NCI-H2081 (cell line): Measurements from ENCODE around the gene WDR87.

Source experiments
- DNase-seq, 2 experiments: peaks; one replicate each; lab custom pipeline; 2025; lab: John Stamatoyannopoulos, UW

The WDR87 gene

DNA sequence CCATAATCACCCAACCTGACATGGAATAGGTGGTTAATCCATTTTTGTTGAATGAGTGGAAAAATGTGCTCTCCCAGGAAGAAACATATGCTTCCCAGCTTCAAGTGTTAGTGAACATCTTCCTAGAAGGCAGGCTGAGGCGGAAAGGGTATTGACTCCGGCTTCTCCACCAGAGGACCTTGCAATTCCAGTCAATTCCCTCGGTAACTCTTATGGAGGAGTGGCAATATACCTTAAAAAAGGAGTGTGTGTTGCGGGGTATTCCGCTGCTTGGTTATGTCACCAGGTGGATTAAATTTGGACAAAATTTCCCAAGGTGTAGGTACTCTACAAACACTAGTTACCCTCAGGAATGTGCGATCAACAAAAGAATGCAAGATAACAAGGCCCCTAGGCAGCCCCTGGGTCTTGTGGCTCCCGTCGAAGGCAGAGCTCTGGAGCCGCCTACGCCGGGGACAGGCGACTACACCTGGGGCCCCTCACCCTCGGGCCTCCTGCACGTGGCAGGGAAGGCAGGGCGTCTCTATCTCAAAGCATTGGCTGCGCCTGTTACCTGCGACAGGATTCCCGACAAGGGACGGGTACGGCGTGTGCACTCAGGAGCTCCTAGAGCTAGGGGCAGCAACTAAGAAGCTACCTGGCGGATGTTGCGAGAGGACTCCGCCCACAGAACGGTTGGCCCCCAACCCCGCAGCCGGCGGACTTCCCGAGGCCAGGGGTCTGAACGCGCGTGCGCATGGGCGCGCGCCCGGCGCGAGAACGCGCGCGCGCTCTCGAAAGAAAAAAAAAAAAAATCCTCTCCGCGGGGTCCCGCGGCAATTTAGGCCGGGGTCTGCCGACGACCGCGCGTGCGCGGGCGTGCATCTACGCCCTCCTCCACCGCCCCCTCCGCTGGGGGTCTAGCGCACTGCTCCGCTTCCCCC lies at the start of gene WDR87:
WDR87 (minus strand) TSS at position 649 of the 923 bp plus-strand sequence. CDS start 8,355 bp downstream, outside the sequence.
- DNase-seq = peak; percentile 77 to 79

DNA sequence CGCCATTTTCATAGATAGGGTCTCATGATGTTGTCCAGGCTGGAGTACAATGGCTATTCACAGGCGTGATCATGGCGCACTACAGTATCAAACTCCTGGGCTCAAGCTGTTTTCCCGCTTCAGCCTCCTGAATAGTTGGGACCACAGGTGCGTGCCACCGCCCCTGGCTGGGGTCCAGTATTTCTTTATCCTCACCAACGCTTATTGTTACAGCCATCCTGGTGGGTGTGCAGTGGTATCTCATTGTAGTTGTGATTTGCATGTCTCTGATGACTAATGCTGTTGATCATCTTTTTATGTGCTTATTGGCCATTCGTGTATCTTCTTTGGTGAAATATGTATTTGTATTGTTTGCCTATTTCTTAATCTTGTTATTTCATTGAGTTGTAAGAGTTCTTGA lies 49.6 kb upstream of the WDR87 start:
- DNase-seq = peak; percentile 56 to 61

DNA sequence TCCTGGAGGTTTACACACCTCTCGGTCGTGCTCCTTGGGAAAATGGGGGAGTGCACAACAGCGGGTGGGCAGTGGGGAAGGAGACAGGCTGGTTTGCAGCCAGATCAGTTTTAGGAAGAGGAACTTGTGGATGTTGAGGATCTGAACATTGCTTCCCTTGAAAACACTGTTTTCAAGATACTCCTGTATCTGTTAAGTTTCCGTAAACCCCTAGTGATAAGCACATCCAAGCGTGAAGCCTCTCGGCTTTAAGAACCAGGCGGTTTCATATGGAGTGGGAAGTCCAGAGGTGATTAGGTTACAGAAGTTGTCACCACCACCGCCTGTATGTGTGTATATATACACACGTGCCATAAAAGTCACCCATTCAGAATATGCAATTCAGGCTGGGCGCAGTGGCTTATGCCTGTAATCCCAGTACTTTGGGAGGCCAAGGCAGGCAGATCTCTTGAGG lies 48.1 kb upstream of the WDR87 start:
- no peak for DNase-seq

DNA sequence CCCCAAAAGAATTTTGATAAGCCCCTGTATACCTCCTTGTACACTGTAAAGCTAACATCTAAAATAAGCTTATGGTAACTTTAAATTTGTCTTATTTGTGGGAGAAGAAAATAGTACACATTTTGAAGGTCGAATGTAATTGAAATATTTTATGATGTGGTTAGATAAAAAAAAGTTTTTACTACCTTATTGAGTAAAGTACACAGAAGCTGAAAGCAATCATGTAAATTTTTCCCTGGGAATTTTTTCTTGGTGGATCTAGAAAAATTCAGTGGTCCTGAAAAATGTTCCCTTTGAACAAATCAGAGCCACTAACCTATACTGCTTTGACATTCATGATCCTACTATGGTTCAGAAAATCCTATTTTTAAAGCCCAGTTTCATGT lies 47.5 kb upstream of the WDR87 start:
- DNase-seq = no peak

DNA sequence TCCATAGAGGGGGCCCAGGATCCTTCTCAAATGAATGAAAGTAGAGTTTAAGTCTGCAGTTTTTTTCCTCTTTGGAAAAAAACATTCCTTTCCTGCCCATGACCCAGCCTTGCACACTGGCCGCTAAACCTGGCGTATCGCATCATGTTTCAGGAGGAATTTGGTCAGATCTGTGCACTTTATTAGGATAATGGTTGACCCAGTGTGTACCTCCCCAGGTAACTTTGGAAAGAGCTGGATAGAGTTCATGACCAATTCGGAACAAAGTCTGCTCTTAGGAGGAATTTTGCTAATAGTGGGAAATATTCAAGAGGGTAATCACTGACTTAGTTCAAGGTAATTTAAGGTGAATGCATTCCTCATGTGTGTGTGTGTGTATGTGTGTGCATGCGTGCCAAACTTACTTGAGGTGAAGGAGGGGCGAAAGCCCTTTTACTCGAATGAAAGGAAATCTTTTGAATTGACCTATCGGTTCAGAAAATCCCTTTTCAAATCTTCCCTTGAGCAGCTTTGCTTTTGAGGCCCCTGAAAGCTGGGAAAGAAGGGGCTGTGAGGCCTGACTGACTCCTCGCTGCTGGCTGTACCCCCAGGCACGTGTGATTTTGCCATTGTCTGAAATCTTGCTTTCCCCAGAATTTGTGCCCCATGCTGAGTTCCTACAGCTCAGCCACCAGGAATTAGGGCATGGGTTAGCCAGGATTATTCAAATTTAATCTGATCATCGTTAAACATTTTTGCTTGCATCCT lies 47.0 kb upstream of the WDR87 start:
- DNase-seq = no peak

DNA sequence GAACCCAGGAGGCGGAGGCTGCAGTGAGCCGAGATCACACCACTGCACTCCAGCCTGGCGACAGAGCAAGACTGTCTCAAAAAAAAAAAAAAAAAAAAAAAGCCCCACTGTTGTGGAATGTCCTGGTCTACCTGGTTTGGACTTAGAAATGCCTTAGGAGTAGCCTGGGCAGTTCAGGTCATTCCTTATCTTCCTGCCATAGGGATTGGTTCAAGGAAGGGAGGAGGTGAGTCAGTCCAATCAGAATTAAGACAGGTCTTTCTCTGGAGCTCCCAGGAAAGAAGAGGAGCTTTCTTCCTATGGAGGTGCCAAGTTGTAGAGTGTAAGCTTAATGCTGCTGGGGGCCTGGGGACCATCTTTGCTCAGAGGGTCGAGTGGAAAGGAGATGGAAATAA lies 45.4 kb upstream of the WDR87 start:
- DNase-seq = no peak

DNA sequence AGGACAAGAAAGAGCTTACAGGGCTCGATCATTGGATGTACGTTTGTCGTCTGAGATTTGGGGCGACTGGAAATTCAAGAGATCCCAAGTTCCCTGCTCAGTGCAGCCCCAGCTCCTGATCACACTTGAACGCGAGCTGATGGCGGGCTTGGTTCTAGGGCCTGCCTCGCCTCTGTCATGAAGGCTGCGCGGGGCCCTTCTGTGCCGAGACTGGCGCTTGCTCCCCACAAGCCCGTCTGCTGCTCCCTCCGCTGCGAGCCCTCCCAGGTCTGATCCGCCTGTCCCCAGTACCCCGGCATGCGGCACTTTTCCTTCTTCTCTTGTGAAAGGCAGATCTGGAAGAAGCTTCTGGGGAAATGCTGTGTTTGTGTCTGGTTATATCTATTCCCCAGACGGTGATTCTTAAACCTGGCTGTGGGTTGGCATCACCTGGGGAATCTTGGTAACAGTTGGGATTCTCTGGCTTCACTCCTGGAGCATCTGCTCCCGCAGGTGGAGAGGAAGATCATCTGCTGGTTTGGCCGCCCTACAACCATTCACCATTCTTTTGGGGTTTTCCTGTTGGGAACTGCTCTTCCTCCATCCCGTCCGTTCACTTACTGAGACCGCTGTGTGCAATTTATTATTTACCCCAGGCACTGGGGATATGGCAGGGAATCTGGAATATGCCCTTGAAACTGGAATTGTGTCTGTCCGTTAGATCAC lies 44.2 kb upstream of the WDR87 start:
- DNase-seq = no peak

DNA sequence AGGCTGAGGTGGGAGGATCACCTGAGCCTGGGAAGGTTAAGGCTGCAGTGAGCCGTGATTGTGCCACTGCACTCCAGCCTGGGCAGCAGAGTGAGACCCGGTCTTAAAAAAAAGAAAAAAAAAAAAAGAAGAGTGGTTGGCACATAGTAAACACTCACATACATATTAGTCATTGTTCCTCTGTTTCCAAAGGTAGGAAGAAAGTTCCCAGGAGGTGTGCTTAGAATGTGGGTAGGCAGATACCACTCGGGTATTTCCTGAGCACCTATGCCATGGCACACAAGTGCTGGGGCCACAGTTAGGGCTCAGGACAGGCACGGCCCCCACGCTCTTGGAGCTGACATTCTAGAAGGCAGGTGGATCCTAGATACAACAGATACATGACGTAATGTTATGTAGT lies 42.0 kb upstream of the WDR87 start:
- no peak for DNase-seq

DNA sequence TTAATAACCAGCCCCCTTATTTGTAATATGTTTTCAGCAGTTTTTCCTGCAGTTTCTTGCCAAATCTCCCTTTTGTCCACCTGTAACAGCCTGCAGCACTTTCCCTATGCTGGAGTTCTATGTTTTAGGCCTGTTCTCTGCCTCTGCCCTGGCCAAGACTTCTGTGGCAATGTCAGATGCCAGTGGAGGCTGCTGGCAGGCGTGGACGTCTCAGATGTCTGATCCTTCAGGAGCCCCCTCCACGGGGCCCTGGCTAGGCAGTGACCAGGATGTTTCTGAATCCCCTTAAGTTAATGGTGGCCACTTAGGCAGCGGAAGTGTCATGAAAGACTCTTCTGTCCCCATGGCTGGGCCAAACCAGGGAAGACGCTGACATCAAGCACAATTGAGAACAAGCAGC lies 41.4 kb upstream of the WDR87 start:
- no peak for DNase-seq

DNA sequence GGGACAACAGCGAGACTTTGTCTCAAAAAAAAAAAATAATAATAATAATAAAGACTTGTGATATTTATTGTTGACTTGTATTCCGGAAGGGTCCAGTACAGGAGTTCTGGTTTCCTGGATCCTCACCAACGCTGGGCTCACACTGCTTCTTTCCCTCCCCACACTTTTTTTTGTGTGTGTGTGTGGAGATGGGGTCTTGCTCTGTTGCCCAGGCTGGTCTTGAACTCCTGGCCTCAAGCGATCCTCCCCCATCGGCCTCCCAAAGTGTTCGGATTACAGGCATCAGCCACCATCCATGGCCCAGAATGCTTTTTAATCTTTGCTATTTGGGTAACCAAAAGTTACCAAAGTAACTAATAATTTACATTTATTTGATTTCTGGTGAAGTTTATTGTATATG lies 39.7 kb upstream of the WDR87 start:
- no peak for DNase-seq

DNA sequence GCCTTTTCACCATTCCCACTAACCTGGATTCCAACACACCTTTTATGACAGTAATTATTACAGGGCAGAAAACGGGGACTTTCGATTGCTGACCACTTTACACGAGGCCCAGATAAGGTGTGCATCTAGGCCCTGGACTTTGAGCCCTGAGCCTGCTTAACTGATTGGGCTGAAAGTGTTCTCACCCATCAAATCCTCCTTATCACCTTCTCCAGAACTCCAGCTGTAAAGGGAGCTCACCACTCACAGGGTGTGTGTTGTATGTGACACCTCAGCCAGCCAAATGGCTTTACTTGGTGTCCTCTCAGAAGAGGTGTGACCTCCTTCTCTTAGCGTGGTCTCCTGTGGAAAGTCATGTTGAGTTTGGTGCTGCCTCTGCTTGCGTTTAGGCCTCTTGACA lies 37.1 kb upstream of the WDR87 start:
- DNase-seq = no peak

DNA sequence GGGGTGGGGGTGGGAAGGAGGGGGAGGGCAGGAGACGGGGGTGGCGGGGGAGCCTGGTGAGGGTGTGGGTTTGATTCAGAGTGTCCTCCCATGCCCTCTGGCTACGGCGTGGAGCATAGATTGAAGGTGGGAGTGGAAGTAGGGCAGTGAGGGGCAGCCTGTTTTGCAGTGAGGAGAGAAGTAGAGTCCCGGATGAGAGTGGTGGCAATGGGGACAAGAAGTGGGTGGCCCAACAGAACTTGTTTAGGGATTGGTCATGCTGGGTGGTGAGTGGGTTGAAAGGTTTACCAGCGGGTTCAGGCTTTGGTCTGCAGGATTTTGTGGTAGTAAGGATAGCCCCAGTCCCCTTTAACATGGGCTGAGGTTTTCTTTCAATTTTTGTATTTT lies 36.1 kb upstream of the WDR87 start:
- no peak for DNase-seq

DNA sequence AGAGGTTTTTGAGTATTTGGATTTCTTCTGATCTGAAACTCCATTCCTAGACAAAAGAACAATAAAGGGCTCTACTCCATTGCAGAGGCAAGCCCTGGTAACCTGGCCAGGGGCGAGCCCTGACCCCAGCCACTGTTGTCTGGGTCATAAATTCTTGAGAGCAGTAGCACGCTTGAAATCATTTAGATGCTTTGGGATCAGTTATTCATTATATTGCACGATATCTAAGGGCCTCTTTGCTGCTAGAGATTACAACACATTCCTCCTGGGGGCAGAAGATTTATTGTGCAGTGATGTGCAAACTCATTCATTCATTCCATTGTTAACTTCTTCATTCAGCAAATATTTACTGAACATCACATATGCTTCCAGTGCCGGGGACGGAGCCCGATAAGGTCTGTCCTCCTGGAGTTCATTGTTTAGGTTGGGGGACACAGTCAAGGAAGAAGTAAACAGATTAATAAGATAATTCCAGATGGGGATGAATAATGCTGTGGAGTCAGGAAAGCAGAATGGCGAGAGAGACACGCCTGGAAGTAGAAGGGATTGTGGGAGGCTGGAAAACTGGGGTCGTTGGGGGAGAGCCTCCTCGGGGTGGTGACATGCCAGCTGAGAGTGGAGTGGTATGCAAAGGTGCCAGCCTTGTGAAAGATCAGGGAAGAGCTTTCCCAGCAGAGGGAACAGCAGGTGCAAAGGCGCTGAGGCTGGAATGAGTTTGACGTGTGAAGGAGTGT lies 35.6 kb upstream of the WDR87 start:
- no peak for DNase-seq

DNA sequence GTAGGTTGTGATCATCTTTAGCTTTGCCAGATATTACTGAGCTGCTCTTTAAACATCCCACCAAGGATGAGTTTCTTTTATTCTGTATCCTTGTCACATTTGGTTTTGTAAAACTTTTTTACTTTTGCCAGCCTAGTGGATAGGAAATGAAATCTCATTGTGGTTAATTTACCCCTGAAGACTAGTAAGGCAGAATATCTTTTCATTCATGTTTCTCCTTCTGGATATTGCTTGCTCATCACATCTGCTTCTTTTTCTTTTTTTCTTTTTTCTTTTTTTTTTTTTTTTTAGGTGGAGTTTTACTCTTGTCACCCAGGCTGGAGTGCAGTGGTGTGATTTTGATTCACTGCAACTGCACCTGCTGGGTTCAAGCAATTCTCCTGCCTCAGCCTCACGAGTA lies 32.0 kb upstream of the WDR87 start:
- DNase-seq = no peak

DNA sequence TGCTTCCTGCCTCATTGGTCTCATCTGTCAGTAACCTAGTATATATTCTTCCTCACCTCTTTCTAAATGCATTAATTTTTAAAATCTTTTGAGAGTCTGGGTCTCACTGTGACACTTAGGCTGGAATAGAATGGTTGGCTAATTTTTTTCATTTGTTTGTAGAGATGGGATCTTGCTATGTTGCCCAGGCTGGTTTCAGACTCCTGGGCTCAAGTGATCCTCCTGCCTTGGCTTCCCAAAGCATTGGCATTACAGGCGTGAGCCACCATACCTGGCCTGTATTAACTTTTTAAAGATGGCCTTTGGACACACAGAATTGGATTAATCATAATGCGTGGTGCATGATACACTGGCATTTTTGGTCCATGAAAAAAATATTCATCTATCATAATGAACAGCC lies 30.5 kb upstream of the WDR87 start:
- DNase-seq = no peak

DNA sequence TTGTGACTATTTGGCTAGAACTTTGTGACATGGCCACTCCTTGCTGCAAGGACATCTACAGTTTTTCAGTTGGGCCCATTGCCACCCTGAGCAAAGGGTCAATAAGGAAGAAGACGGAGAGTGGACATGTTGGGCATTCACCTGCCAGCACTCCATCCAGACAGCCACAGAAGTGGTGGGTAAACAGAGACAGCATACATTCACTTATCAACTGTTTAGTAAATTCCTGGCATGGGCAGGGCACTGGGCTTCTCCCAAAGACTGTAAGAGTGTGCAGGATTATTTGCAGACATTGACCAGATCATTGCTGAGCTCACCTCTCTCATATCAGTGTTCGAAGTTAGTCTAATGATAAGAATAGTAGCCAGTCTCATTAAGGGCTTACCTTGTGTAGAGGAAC lies 29.8 kb upstream of the WDR87 start:
- DNase-seq = no peak

DNA sequence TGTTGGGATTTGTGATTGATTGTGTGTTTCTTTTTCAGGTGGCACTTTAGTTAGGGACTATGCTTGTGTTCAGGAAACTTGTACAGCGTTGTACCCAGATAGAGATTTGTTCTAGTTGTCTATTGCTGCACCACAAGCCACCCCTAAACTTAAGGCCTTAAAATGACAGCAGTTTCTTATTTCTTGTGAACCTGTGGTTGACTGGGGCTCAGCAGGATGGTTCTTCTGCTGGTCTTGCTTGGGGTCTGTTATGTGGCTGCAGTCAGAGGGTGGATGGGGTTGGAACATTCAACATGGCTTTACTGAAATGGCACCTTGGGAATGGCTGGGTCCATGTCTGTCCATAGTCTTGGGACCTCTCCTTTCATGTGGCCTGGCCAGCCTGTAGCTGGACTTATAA lies 28.9 kb upstream of the WDR87 start:
- DNase-seq = no peak

DNA sequence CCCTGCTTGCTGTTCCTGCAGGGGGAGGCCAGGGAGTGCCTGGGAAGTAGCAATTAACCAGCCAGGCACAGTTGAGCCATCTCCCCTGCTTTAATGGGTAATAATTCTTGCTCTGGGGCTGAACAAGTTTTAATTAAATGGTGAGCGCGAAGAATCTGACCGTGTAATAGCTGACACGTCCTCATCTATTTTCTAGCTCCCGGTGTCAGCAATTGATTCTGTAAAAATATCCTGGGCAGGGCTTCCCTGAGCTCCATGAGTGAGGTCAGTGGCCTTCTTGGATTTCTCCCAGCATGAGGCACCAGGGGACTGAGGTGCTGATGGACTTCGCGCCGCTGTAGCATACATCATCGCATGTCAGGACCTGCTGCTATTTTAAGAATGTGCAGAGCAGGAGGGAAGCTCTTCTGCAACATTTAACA lies 27.6 kb upstream of the WDR87 start:
- DNase-seq = peak in 1 of 2 experiments; percentile 64

DNA sequence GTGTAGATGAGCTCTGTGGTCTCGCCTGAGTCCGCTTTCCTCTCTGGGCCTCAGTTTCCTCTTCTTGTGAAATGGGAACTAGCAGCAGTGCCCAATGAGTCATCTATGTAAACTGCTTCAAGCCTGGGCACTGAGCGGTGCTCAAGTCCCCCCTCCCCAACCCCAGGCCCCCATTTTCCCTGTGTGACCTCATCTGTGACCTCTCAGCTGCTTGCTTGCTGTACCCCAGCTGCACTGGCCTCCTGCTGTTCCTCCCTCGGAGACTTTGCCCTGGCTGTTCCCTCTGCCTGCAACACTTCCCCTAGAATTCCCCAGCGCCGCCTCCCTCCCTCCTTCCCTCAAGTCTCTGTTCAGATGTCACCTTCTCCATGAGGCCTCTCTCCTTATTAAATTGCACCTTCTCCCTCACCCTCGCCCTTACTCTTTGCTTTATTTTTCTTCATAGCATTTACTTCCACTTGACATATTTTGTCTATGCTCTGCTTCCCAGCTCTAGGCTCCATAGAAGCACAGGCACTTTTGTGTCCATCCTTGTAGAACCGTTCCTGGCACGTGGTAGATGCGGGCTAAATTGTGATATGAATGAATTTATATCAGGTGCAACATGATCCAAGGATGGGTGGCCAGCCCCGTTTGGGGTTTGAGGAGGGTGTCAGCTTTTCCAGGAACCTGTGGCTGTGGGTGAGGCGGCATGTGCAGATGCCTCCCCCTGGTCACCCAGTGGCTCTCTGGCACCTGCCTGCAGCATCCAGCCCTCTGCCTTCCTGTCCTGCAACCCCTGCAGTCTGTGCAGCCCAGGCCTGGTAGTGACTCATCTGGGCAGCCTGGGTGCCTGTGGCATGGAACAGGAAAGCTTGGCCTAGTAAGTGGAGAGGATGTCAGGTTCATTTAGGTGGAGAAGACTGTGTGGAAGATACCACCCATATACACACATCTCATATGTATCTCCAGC lies 26.9 kb upstream of the WDR87 start:
- peak in 1 of 2 experiments; percentile 64 for DNase-seq

DNA sequence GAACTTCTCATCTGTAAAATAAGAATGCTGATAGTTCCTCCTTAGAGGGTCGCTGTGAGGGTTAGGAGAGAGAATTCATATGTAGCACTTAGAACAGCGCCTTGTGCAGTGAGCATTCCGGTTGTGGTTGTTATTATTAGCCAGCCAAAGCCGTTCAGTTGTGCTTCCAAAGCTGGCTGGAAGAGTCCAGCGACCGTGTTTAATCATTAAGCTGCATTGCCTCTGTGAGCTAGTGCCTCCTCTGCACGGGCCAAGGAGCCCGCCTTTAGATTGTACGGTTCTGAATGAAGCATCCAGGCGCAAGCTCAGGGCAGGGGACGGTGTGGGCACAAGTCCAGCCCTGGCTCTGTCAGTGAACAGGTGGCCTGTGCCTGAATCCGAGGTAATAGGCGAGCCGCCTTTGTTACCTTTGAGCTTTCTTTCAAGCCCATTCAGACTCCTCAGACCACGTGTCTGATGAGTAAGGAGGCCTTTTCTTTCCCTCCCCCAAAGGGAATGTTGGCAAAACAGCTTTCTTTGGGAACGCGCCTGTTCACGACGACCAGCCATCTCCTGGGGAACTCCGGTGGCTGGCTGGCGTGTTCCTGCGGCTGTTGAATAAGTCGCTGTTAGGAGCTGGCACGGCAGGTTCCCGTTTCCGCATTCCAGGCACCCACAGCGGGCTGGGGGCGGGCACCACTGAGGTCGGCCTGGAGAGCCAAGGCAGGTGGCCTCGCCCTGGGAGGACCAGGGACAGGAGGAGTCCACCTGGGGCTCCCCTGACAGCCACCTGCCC lies 25.7 kb upstream of the WDR87 start:
- DNase-seq = peak; percentile 90 to 95
